Hepatic stellate cell (primary cell): ENCODE data around the gene PLAAT2.
A peak's percentile ranks its signal among the peaks of the same experiment; 100 is the strongest.
"Not testable (repeated sequence)": the region's sequence is repeated elsewhere in the genome, so short reads cannot be mapped to it uniquely, and the experiment has no call there.

Experiments used
- DNase-seq: peaks from one replicate; pipeline ENCODE4 v3.0.0; 2011; ENCODE audit warnings: low spot score

The PLAAT2 gene

GRCh38 chr11:63549411-63549810 is 13.8 kb downstream of the PLAAT2 start:
- DNase-seq: no peak

DNA sequence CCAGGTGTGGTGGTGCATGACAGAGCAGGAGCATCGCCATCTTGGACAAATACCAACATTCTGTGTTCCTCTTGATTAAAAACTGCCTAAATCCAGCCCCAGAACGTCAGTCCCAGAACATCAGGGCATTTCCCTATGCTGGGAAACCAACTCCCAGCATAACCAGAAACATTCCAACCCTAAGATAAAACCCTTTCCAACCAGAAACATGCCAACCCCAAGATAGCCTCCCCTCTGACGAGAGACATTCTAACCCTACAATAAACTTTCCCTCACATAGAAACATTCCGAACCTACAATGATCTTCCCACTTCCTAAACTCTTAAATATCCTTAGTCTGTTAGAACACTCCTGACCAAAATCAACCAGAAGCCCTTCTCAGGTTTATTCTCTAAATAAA is 15.0 kb downstream of the PLAAT2 start:
- DNase-seq: no peak

GRCh38 chr11:63547061-63547460 is 16.1 kb downstream of the PLAAT2 start:
- no peak for DNase-seq

- DNase-seq: no peak
Observed at GRCh38 chr11:63543711-63544110, 19.5 kb downstream of the PLAAT2 start.

GRCh38 chr11:63542506-63542905 is 20.7 kb downstream of the PLAAT2 start:
- DNase-seq: not testable (repeated sequence)

DNA sequence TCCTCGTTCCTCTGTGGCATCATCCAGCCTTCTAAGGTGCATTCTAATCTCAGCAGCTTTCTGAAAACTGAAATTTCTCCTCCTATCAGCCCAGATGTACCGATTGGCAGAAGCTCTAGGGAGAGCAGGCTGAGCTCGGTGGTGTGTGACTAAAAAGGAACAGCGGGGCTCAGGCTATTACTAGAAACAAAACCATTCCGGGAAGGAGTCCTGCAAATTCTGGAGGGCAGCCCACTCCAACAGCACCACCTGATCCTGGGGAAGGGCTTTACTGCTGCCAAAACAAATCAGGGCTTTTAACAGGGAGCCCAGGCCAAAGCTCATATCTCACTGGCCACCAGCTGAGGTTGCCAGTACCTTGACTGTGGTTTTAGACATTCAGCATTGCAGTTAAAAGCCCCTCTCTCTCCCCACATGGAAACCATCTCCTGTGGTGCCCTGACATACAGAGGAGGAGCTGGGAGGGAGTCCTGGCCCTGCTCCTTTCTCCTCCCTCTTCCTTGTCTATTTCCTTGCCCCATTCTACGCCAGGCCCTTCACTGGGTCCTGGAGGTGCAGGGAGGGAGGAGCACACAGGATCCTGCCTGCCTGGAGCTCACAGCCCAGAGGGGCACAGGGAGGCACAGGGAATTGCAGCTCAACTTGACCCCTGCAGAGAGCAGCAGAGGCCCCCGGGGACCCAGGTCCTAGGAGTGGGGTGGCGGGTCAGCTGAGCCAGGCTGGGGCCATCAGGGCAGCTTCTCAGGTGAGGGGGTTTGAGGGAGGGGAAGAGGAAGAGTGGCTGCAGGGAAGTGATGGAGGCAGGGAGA is 25.7 kb downstream of the PLAAT2 start:
- DNase-seq: peak; percentile 31

GRCh38 chr11:63536669-63537292 is 26.4 kb downstream of the PLAAT2 start, which contains the start of gene PLAAT4:
PLAAT4 (plus strand) TSS chr11:63536808; CDS start chr11:63536869, 61 bp downstream.
- peak; percentile 70 for DNase-seq

DNA sequence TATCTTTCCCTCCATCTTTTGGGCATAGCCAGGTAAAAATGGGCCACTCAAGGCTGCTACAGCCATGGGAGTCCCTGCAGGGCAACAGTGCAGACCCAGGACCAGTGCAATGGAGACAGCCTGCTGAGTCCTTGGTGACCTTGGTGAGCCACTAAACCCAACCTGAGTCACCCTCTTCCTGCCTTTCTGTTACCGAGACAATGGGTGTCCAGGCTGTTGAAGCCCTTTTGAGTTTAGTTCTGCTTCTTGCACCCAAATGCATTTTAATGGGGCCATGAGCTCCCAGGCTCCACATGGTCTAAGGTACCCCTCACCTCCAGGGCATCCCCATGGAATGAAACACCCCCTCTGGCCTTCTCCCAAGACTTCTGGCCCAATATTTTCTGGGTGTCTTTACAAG is 27.4 kb downstream of the PLAAT2 start:
- DNase-seq: no peak

GRCh38 chr11:63534895-63535461 is 28.2 kb downstream of the PLAAT2 start:
- no peak for DNase-seq

DNA sequence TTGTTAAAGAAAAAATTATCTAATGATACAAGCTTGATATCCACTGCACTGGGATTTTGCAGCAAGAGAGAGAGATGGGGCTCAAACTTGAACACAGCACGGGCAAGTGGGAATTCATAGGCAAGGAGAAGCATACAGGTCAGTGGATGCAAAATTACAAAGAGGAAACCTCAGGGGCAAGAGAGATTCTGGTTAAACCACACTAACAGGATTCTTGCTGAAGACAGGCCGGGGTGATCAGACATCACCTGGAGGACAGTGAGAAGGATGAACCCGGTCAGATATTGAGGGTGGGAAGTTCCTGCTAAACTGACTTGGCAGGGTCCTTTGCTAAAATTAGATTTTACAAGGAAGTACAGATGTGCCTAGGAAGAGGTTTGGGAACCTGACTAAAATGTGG is 29.1 kb downstream of the PLAAT2 start:
- DNase-seq: no peak

DNA sequence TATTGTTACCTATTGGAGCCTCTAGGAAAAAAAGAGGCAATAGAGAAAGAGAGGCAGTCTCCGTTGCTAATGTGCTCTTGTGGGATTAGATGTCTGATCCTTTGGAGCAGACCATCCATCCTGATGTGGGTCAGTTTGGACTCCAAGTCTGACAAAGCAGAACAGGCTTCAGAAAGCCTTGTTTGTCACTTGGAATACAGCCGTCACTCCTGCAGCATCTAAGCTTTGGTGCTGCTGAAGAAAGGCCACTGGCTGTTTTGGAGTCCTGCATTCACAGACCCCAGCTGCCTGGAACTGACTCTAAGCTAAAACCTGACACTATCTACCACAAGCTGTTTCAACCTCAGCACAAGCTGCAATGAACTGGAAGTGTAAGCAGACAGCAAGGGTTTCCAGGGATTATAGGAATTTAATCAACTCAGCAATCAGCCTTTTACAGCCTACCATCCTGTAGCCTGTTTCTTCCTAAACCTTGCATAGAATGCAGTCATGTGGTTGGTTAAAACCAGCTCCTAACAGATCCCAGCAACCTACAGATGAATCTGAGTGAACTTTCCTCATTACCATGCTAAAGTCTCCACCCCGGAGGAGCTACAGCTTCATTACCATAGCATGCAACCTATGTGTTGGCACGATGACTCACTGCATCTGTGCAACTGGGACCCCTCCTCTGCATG is 30.2 kb downstream of the PLAAT2 start:
- no peak for DNase-seq

DNA sequence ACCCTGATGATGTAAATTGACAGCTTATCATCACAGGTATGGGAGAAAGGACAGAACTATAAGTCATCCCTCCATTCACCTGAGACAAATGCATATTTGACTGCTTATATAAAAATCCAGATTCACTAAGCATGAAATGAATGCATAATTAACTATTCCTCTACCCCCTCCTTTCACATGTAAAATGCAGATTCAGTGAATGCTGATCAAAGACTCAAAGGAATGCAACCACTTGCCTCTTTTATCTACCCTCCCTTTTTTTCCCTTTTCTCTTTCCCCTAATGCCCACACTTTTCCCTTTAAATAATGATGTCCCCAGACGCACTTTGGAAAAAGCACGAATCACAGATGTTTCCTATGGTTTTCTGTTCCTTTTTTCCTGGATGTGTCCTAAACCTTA is 31.1 kb downstream of the PLAAT2 start:
- no peak for DNase-seq

DNA sequence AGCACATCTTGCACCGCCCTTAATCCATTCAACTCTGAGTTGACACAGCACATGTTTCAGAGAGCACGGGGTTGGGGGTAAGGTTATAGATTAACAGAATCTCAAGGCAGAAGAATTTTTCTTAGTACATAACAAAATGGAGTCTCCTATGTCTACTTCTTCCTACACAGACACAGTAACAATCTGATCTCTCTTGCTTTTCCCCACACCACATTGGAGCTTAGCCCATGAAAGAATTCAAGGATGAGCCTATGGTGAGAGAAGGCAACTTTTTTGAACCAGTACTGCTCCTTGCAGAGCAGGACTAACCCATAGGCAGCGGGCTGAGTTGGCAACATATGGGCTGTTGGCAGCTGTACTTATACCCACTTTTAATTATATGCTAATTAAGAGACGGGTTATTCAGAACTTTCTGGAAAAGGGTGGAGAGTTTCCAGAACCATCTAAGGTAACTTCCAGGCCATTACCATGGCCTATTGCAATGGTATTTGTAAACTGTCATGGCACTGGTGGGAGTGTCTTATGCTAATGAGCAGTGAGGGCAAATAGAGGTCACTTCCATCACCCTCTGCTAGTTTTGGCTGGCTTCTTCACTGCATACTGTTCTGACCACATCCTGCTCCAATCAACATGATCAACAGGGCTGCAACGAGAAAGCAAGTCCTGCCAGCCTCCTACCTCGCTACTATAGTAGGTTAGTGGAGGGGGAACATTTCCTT is 31.9 kb downstream of the PLAAT2 start:
- not testable (repeated sequence) for DNase-seq

DNA sequence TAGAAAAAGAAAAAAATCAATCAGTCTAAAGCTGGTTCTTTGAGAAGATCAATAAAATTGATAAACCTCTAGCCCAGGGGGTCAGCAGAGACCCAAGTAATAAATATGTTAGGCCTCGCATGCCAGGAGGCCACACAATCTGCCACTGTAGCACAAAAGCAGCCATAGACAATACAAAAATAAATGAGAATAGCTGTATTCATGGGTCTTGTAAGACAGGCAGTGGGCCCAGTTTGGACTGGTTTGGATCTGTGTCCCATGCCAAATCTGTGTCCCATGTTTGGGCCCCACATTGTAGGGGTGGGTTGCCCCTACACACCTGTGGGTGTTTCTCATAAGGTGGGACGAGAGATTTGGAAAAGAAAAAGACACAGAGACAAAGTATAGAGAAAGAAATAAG is 33.2 kb downstream of the PLAAT2 start:
- no peak for DNase-seq

DNA sequence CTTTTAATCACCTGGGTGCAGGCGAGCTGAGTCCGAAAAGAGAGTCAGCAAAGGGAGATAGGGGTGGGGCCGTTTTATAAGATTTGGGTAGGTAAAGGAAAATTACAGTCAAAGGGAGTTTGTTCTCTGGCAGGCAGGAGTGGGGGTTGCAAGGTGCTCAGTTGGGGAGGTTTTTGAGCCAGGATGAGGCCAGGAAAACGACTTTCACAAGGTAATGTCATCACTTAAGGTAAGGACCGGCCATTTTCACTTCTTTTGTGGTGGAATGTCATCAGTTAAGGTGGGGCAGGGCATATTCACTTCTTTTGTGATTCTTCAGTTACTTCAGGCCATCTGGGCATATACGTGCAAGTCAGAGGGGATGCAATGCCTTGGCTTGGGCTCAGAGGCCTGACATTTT is 33.8 kb downstream of the PLAAT2 start:
- DNase-seq: not testable (repeated sequence)

DNA sequence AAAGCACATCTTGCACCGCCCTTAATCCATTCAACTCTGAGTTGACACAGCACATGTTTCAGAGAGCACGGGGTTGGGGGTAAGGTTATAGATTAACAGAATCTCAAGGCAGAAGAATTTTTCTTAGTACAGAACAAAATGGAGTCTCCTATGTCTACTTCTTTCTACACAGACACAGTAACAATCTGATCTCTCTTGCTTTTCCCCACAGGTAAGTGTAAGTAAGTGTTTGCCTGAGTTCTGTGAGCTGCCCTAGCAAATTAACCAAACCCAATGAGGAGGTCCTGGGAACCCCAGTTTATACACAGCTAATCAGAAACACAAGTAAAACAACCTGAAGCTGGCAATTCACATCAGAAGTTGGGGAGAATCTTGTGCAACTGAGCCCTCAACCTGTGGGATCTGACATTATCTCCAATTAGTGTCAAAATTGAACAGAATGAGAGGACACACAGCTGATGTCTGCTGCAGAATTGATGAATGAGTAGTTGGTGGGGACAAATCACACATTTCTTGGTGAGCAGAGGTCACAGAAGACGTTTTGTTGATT is 34.4 kb downstream of the PLAAT2 start:
- DNase-seq: not testable (repeated sequence)

- not testable (repeated sequence) for DNase-seq
Observed at GRCh38 chr11:63528156-63528555, 35.0 kb downstream of the PLAAT2 start.

DNA sequence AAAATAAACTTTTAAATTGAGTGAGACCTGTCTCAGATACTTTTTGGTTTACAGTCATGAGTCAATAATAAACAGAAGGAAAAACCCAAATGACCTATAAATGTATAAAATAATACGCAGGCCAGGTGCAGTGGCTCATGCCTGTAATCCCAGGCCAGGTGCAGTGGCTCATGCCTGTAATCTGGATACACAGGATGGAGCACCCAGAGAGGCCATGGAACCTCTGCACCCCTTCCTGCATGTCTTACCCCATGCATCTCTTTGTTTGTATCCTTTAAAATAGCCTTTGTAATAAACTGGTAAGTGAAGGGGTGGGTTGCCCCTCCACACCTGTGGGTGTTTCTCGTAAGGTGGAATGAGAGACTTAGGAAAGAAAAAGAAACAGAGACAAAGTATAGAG is 35.5 kb downstream of the PLAAT2 start:
- no peak for DNase-seq

- no peak for DNase-seq
Observed at GRCh38 chr11:63523151-63523550, 40.0 kb downstream of the PLAAT2 start.

DNA sequence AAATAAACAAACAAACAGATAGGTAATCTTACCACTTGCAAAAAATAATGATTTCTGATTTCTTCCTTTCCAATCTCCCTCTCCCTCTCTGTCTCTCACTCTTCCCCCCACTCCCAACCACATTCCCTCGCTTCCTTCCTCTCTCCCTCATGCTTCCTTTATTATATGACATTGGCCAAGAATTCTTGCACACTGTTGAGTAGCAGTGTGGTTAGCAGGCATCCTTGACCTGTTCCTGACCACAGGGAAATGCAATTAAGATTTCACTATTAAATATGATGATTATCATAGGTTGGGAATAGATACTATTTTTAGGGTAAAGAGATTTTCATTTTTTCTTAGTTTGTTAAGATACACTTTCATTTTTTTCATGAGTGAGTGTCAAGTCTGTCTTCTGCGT is 41.3 kb downstream of the PLAAT2 start:
- DNase-seq: no peak

- DNase-seq: no peak
Observed at GRCh38 chr11:63520606-63521170, 42.5 kb downstream of the PLAAT2 start.
